Measurements from ENCODE around the gene RNF2. TPM values are rescaled to one million over a fixed set of nuclear protein-coding genes. Genes with fewer than 3 reads are reported as not detected.

RNF2 gene
- total and polyA plus RNA-seq, 2 of the 13 experiments (the other 11 are each of a cell fraction or from before 2014, with no cell fraction given), result 19.3 to 21.7 TPM

- Histone ChIP-seq H3K27me3 (ENCODE audit: control insufficient read depth in 1 of 2, insufficient read depth in 2 of 2, low read length in 2 of 2) (no peaks in the 10 kb centered on the region), H3K9ac (ENCODE audit: insufficient read depth, low read depth, low read length) (no peak overlapping the region), H2AFZ (ENCODE audit: low read length) (no peak overlapping the region), H3K36me3 (replicated peaks in 1 of 2; ENCODE audit: control insufficient read depth in 1 of 2, insufficient read depth in 2 of 2, low read length in 2 of 2) (peaks cover 2 to 32% of the 10 kb centered on the region in 2 experiments), H3K4me2 (ENCODE audit: low read depth, low read length) (no peak overlapping the region), H4K20me1 (ENCODE audit: insufficient read depth, low read length) (no peaks in the 10 kb centered on the region), H3K4me1 (ENCODE audit: insufficient read depth, low read length) (no peaks in the 10 kb centered on the region), H3K4me3 (replicated peaks in 1 of 3; ENCODE audit: insufficient read depth in 1 of 3, low read depth in 2 of 3, low read length in 3 of 3) (no peak overlapping the region), H3K79me2 (ENCODE audit: insufficient read depth, low read length) (no peaks in the 10 kb centered on the region), H3K27ac (ENCODE audit: extremely low read length, insufficient read depth, low read length) (no peak overlapping the region), H3K9me3 (ENCODE audit: low read length) (no peaks in the 10 kb centered on the region)
- CTCF ChIA-PET (ENCODE audit: low intra/inter-chr PET ratio, low total read pairs), result no interaction called here
- TF ChIP-seq NR2C2 (CRISPR knock-in tag; IDR thresholded peaks at IDR 0.05; ENCODE audit: borderline replicate concordance) (no peak), SALL2 (CRISPR knock-in tag; IDR thresholded peaks at IDR 0.05) (no peak), ZFP36 (IDR thresholded peaks at IDR 0.05; ENCODE audit: borderline replicate concordance, low read depth, low read length, partially characterized antibody) (no peak), ZNF891 (CRISPR knock-in tag; IDR thresholded peaks at IDR 0.05) (no peak), PAF1 (CRISPR knock-in tag; IDR thresholded peaks at IDR 0.05) (no peak), ELF3 (CRISPR knock-in tag; IDR thresholded peaks at IDR 0.05) (no peak), CENPBD1 (CRISPR knock-in tag; IDR thresholded peaks at IDR 0.05; ENCODE audit: borderline replicate concordance, low read depth) (no peak), MIXL1 (CRISPR knock-in tag; IDR thresholded peaks at IDR 0.05) (no peak), KDM2A (CRISPR knock-in tag; IDR thresholded peaks at IDR 0.05; ENCODE audit: borderline replicate concordance, low read depth) (no peak), ELF1 (CRISPR knock-in tag; IDR thresholded peaks at IDR 0.05) (no peak), ZNF101 (CRISPR knock-in tag; IDR thresholded peaks at IDR 0.05; ENCODE audit: borderline replicate concordance, low read depth) (no peak), THAP8 (CRISPR knock-in tag; IDR thresholded peaks at IDR 0.05; ENCODE audit: borderline replicate concordance) (no peak), ZNF282 (IDR thresholded peaks at IDR 0.05; ENCODE audit: partially characterized antibody) (no peak), ASH2L (IDR thresholded peaks at IDR 0.05; ENCODE audit: insufficient read length, low read depth, low read length) (no peak), ZNF44 (CRISPR knock-in tag; IDR thresholded peaks at IDR 0.05) (no peak), ZXDC (CRISPR knock-in tag; IDR thresholded peaks at IDR 0.05) (no peak), PATZ1 (CRISPR knock-in tag; IDR thresholded peaks at IDR 0.05) (no peak)
- intact Hi-C loops (cut with micrococcal nuclease; ENCODE audit: unreplicated experiment) (no loop called here), in situ Hi-C loops (cut with HindIII; ENCODE audit: extremely low pct_ligation_motif_present, low pct_unique_long_range_greater_than_20kb) (no loop called here)
- no peak for FAIRE-seq
- WGBS (ENCODE audit: low lambda C conversion rate), result 96% methylated on average over 2 of the region's 2 CpGs
- POLR2A ChIA-PET, result no interaction called here
- no TSS peak for BruUV-seq (replicated peaks)
- no peak for DNase-seq (ENCODE audit: low spot score)
- ATAC-seq, result no peak
Measured at GRCh38 chr1:185096531-185096930, 51.2 kb downstream of the RNF2 start.

Measured in HepG2 (cell line).